Ishikawa (cell line): ENCODE data around the gene EML4.

Source experiments
- EP300 ChIP-seq: IDR thresholded peaks from 2 replicates; pipeline ENCODE4 v1.6.1; 2012; ENCODE audit warnings: borderline replicate concordance
- MAX ChIP-seq: IDR thresholded peaks from 2 replicates; pipeline ENCODE4 v1.6.1; 2012
- NFIC ChIP-seq: IDR thresholded peaks from 2 replicates; pipeline ENCODE4 v1.6.1; 2012
- RAD21 ChIP-seq: IDR thresholded peaks from 2 replicates; pipeline ENCODE4 v1.6.1; 2012; ENCODE audit warnings: low read depth
- TCF12 ChIP-seq: IDR thresholded peaks from 2 replicates; pipeline ENCODE4 v1.6.1; 2012; ENCODE audit warnings: low read depth
- TEAD4 ChIP-seq: IDR thresholded peaks from 2 replicates; pipeline ENCODE4 v1.6.1; 2012

GRCh38 chr2:42199002-42199401 is 29.8 kb downstream of the EML4 start:
- TF ChIP-seq TCF12 (no peak), EP300 (no peak), NFIC (no peak), RAD21 (no peak), TEAD4 (no peak), MAX (no peak)
